Measurements from ENCODE around the gene PPIF. TPM values are rescaled to one million over a fixed set of nuclear protein-coding genes. Genes with fewer than 3 reads are reported as not detected.

PPIF gene
- polyA plus RNA-seq, 1 donor (not counting 4 experiments of a cell fraction or from before 2014, with no cell fraction given) = 71.3 TPM

DNA sequence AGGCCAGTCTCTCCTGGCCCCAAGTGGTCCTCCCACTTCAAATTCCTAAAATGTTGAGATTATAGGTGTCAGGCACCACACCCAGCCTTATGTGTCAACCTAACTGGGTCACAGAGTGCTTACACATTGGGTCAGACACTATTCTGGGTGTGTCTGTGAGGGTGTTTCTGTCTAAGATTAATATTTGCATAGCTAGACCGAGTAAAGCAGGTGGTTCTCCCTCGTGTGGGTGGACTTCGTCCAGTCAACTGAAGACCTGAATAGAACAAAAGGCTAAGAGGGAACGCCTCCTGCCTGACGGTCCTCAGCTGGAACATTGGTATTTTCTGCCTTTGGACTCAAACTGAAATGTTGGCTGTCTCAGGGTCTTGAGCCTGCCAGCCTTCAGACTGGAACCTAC lies 11.5 kb downstream of the PPIF start:
- FAIRE-seq (no peak), DNase-seq (ENCODE audit: low read depth, low spot score) (no peak)
- H3K4me2 ChIP-seq (ENCODE audit: control insufficient read depth, extremely low read depth, insufficient read depth, low read depth, low read length) = no peak overlapping the region
- no peaks in the 10 kb centered on the region for H3K9me1 ChIP-seq (ENCODE audit: control insufficient read depth, extremely low read depth, insufficient read depth, low read length)
- peaks cover 12 to 15% of the 10 kb centered on the region in 2 experiments for H3K36me3 ChIP-seq (ENCODE audit: control insufficient read depth in 2 of 2, extremely low read depth in 1 of 2, insufficient read depth in 2 of 2, low read length in 2 of 2)
- H3K4me1 ChIP-seq (ENCODE audit: control insufficient read depth, extremely low read depth, insufficient read depth, low read length) = no peaks in the 10 kb centered on the region
- no peak overlapping the region for H3K9ac ChIP-seq (ENCODE audit: control insufficient read depth, extremely low read depth, insufficient read depth, low read length)
- H3K27me3 ChIP-seq (ENCODE audit: control insufficient read depth, extremely low read depth, insufficient read depth, low read length) = no peaks in the 10 kb centered on the region
- H3K9me3 ChIP-seq (ENCODE audit: control insufficient read depth, low read depth, low read length) = no peaks in the 10 kb centered on the region
- H3K79me2 ChIP-seq (ENCODE audit: control insufficient read depth, insufficient read depth, low read length) = peaks cover 1% of the 10 kb centered on the region
- H3K4me3 ChIP-seq (ENCODE audit: control insufficient read depth in 2 of 3, extremely low read depth in 1 of 3, insufficient read depth in 2 of 3, low read depth in 1 of 3, low read length in 3 of 3) = no peak overlapping the region
- no peak overlapping the region for H3K27ac ChIP-seq (ENCODE audit: control insufficient read depth, insufficient read depth, low read length)
- H4K20me1 ChIP-seq (ENCODE audit: control insufficient read depth, extremely low read depth, insufficient read depth, low read length) = peaks cover 4% of the 10 kb centered on the region
- TF ChIP-seq EZH2 (IDR thresholded peaks at IDR 0.05; ENCODE audit: low read length) = no peak
- TF ChIP-seq, protein P1, sequence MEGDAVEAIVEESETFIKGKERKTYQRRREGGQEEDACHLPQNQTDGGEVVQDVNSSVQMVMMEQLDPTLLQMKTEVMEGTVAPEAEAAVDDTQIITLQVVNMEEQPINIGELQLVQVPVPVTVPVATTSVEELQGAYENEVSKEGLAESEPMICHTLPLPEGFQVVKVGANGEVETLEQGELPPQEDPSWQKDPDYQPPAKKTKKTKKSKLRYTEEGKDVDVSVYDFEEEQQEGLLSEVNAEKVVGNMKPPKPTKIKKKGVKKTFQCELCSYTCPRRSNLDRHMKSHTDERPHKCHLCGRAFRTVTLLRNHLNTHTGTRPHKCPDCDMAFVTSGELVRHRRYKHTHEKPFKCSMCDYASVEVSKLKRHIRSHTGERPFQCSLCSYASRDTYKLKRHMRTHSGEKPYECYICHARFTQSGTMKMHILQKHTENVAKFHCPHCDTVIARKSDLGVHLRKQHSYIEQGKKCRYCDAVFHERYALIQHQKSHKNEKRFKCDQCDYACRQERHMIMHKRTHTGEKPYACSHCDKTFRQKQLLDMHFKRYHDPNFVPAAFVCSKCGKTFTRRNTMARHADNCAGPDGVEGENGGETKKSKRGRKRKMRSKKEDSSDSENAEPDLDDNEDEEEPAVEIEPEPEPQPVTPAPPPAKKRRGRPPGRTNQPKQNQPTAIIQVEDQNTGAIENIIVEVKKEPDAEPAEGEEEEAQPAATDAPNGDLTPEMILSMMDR (optimal IDR thresholded peaks at IDR 0.05 in 1 of 3, IDR thresholded peaks at IDR 0.05 in 1 of 3, conservative IDR thresholded peaks at IDR 0.05 in 1 of 3; ENCODE audit: extremely low read depth in 1 of 3, insufficient read depth in 2 of 3, low read length in 3 of 3) = no peak
- dilution Hi-C loops (cut with MboI; ENCODE audit: extremely low pct_ligation_motif_present, low sequenced_read_pairs) = no loop called here
- H2AFZ ChIP-seq (ENCODE audit: control insufficient read depth, low read length) = no peak overlapping the region

DNA sequence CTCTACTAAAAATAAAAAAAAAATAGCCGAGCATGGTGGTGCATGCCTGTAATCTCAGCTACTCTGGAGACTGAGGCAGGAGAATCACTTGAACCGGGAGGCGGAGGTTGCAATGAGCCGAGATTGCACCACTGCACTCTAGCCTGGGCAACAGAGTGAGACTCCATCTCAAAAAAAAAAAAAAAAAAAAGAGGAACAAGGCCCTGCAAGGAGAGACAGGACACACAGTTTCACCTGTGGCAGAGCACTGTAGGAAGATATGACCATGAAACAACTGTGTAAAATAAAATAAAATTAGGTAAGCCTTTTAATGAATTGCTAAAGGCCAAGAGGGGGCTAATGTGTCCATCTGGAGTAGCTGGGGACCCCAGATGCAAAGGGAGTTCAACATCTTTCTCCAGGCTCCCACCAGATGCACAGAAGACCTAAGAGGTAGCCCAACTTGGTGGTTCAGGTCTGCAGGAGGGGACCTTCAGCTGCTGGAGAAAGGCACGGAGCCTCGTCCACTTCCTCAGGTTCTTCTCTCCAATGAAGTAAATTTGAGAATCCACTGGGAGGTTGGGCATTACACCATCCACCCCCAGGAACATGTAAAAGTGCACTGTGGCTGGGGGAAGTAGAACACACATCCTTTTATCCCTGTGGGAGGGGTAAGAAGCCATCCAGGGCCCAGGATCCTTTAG lies 12.7 kb downstream of the PPIF start:
- Histone ChIP-seq H3K36me3 (ENCODE audit: control insufficient read depth in 2 of 2, extremely low read depth in 1 of 2, insufficient read depth in 2 of 2, low read length in 2 of 2) (peaks cover 4 to 5% of the 10 kb centered on the region in 2 experiments), H3K27me3 (ENCODE audit: control insufficient read depth, extremely low read depth, insufficient read depth, low read length) (no peaks in the 10 kb centered on the region), H3K4me1 (ENCODE audit: control insufficient read depth, extremely low read depth, insufficient read depth, low read length) (no peaks in the 10 kb centered on the region), H3K4me3 (ENCODE audit: control insufficient read depth in 2 of 3, extremely low read depth in 1 of 3, insufficient read depth in 2 of 3, low read depth in 1 of 3, low read length in 3 of 3) (no peak overlapping the region), H3K4me2 (ENCODE audit: control insufficient read depth, extremely low read depth, insufficient read depth, low read depth, low read length) (no peak overlapping the region), H2AFZ (ENCODE audit: control insufficient read depth, low read length) (no peak overlapping the region), H4K20me1 (ENCODE audit: control insufficient read depth, extremely low read depth, insufficient read depth, low read length) (no peaks in the 10 kb centered on the region), H3K9ac (ENCODE audit: control insufficient read depth, extremely low read depth, insufficient read depth, low read length) (no peak overlapping the region), H3K27ac (ENCODE audit: control insufficient read depth, insufficient read depth, low read length) (no peak overlapping the region), H3K9me3 (ENCODE audit: control insufficient read depth, low read depth, low read length) (no peaks in the 10 kb centered on the region), H3K9me1 (ENCODE audit: control insufficient read depth, extremely low read depth, insufficient read depth, low read length) (no peaks in the 10 kb centered on the region), H3K79me2 (ENCODE audit: control insufficient read depth, insufficient read depth, low read length) (no peaks in the 10 kb centered on the region)
- DNase-seq (ENCODE audit: low read depth, low spot score) = no peak
- FAIRE-seq = no peak
- no peak for TF ChIP-seq EZH2 (IDR thresholded peaks at IDR 0.05; ENCODE audit: low read length)
- TF ChIP-seq, protein P1 (optimal IDR thresholded peaks at IDR 0.05 in 1 of 3, IDR thresholded peaks at IDR 0.05 in 1 of 3, conservative IDR thresholded peaks at IDR 0.05 in 1 of 3; ENCODE audit: extremely low read depth in 1 of 3, insufficient read depth in 2 of 3, low read length in 3 of 3) = no peak
- dilution Hi-C loops (cut with MboI; ENCODE audit: extremely low pct_ligation_motif_present, low sequenced_read_pairs) = no loop called here

All from keratinocyte (primary cell).